ENCODE measurements around the gene LRP1B. TPM values are rescaled to one million over a fixed set of nuclear protein-coding genes. Genes with fewer than 3 reads are reported as not detected.

LRP1B gene
- total RNA-seq, 2 donors from 2014 or later, result 0.02 TPM; not detected in 1

GRCh38 chr2:141957321-141957720 lies 173.5 kb downstream of the LRP1B start:
- Mint-ChIP-seq H3K27me3 (no peaks in the 10 kb centered on the region), H3K4me1 (no peaks in the 10 kb centered on the region), H3K36me3 (ENCODE audit: low read depth) (no peaks in the 10 kb centered on the region), H3K4me3 (no peak overlapping the region), H3K27ac (no peak overlapping the region)
- H3K9me3 ChIP-seq (ENCODE audit: control insufficient read depth, low read length, poor library complexity, severe bottlenecking), result no peaks in the 10 kb centered on the region
- ATAC-seq (no peak), DNase-seq (no peak)

GRCh38 chr2:141947396-141948114 lies 183.3 kb downstream of the LRP1B start:
- Mint-ChIP-seq H3K4me3 (no peak overlapping the region), H3K27me3 (no peaks in the 10 kb centered on the region), H3K4me1 (no peaks in the 10 kb centered on the region), H3K27ac (no peak overlapping the region), H3K36me3 (ENCODE audit: low read depth) (no peaks in the 10 kb centered on the region)
- ATAC-seq, result no peak
- no peak for DNase-seq
- no peaks in the 10 kb centered on the region for H3K9me3 ChIP-seq (ENCODE audit: control insufficient read depth, low read length, poor library complexity, severe bottlenecking)

- H3K4me3 Mint-ChIP-seq, result no peak overlapping the region
- H3K27me3 Mint-ChIP-seq, result no peaks in the 10 kb centered on the region
- ATAC-seq (no peak), DNase-seq (no peak)
- no peaks in the 10 kb centered on the region for H3K9me3 ChIP-seq (ENCODE audit: control insufficient read depth, low read length, poor library complexity, severe bottlenecking)
- no peaks in the 10 kb centered on the region for H3K36me3 Mint-ChIP-seq (ENCODE audit: low read depth)
- H3K27ac Mint-ChIP-seq, result no peak overlapping the region
- H3K4me1 Mint-ChIP-seq, result no peaks in the 10 kb centered on the region
Measured at GRCh38 chr2:141946016-141946415, 184.8 kb downstream of the LRP1B start.

DNA sequence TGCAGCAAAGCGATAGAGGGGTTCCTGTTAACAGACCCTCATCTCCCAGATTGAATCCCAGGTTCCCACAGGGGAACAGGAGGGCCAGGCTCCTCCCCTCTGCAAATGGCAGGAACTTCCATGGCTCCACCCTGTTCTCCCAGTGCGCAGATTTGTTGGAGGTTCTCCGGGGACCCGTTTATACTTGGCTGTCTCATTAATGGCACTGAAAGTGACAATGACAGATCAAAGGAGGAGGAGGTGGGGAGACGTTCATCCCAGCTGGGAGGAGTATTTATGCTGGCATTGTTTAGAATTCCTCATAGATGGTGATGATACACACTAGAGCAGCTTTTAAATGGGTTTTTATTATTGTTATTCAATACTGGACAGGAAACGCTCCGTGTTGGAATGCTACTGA lies 186.9 kb downstream of the LRP1B start:
- H3K36me3 Mint-ChIP-seq (ENCODE audit: low read depth), result no peaks in the 10 kb centered on the region
- DNase-seq (no peak), ATAC-seq (no peak)
- no peaks in the 10 kb centered on the region for H3K27me3 Mint-ChIP-seq
- no peaks in the 10 kb centered on the region for H3K4me1 Mint-ChIP-seq
- no peak overlapping the region for H3K27ac Mint-ChIP-seq
- no peak overlapping the region for H3K4me3 Mint-ChIP-seq
- no peaks in the 10 kb centered on the region for H3K9me3 ChIP-seq (ENCODE audit: control insufficient read depth, low read length, poor library complexity, severe bottlenecking)

GRCh38 chr2:141942006-141942789 lies 188.6 kb downstream of the LRP1B start:
- ATAC-seq (no peak), DNase-seq (no peak)
- Mint-ChIP-seq H3K27me3 (no peaks in the 10 kb centered on the region), H3K4me1 (no peaks in the 10 kb centered on the region), H3K36me3 (ENCODE audit: low read depth) (no peaks in the 10 kb centered on the region), H3K4me3 (no peak overlapping the region), H3K27ac (no peak overlapping the region)
- H3K9me3 ChIP-seq (ENCODE audit: control insufficient read depth, low read length, poor library complexity, severe bottlenecking), result no peaks in the 10 kb centered on the region

DNA sequence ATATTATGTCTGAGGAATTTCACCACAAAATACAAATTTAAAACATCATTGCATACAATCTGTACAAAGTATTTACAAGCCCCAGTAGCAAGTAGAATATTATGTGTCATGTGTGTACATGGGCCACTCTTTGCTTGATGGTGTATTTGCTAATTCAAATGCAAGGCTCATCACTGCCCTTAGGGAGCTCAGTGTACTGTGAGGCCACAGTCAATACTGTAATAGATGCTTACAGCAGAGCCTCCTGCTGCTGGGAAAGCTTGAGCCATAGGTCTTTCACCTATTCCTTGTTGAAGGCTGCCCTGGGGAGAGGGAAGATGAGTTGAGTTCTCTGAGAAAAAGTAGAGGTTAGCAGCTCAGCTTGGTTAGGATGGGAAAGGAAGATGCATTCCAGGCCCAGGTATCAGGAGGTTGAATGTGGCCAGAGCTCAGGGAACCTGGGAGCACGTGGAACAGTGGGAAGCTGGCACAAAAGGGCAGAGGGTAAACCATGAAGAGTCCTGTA lies 189.6 kb downstream of the LRP1B start:
- H3K9me3 ChIP-seq (ENCODE audit: control insufficient read depth, low read length, poor library complexity, severe bottlenecking), result no peaks in the 10 kb centered on the region
- H3K36me3 Mint-ChIP-seq (ENCODE audit: low read depth), result no peaks in the 10 kb centered on the region
- no peak overlapping the region for H3K27ac Mint-ChIP-seq
- H3K27me3 Mint-ChIP-seq, result no peaks in the 10 kb centered on the region
- DNase-seq, result no peak
- no peak overlapping the region for H3K4me3 Mint-ChIP-seq
- ATAC-seq, result no peak
- no peaks in the 10 kb centered on the region for H3K4me1 Mint-ChIP-seq

DNA sequence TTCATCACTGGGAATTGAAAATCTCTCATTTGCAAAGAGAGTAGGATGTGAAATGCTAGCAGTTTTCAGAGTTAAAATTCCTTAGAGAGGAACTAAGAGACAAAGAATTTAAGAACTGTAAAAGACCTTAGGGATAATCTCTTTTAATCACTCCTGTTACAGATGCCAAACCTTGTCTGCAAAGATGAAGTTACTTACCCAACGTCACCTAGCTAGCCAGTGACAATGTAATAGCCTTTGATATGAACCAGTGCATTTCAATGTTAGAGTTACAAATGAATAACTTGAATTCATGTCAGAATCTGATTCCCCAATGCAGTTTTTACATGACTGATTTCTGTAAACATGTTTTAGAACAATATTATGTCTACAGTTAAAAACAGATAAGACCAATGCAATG lies 190.1 kb downstream of the LRP1B start:
- ATAC-seq (no peak), DNase-seq (no peak)
- no peaks in the 10 kb centered on the region for H3K36me3 Mint-ChIP-seq (ENCODE audit: low read depth)
- no peaks in the 10 kb centered on the region for H3K4me1 Mint-ChIP-seq
- H3K4me3 Mint-ChIP-seq, result no peak overlapping the region
- no peaks in the 10 kb centered on the region for H3K27me3 Mint-ChIP-seq
- H3K27ac Mint-ChIP-seq, result no peak overlapping the region
- no peaks in the 10 kb centered on the region for H3K9me3 ChIP-seq (ENCODE audit: control insufficient read depth, low read length, poor library complexity, severe bottlenecking)

GRCh38 chr2:141933226-141933625 lies 197.6 kb downstream of the LRP1B start:
- no peak overlapping the region for H3K4me3 Mint-ChIP-seq
- H3K27me3 Mint-ChIP-seq, result no peaks in the 10 kb centered on the region
- no peaks in the 10 kb centered on the region for H3K36me3 Mint-ChIP-seq (ENCODE audit: low read depth)
- H3K4me1 Mint-ChIP-seq, result no peaks in the 10 kb centered on the region
- no peak overlapping the region for H3K27ac Mint-ChIP-seq
- H3K9me3 ChIP-seq (ENCODE audit: control insufficient read depth, low read length, poor library complexity, severe bottlenecking), result no peaks in the 10 kb centered on the region
- DNase-seq (no peak), ATAC-seq (no peak)

DNA sequence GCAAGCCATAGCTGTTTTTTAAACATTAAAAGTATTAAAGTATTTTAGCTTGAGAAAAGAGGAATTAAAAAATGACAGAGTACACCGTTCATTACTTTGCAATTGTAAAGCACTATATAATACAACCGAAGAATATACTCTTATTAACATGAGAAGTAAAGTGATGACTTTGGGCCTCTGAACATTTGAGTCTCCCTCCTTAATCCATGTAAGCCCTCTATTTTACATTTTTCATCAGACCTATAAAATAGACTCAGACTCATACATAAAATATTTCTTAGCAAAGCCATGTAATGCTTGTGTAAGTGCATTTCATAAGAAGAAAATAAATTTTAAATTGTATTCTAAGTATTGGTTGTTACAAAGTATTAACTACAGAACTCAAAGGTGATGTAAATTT lies 198.6 kb downstream of the LRP1B start:
- H3K4me3 Mint-ChIP-seq, result no peak overlapping the region

DNA sequence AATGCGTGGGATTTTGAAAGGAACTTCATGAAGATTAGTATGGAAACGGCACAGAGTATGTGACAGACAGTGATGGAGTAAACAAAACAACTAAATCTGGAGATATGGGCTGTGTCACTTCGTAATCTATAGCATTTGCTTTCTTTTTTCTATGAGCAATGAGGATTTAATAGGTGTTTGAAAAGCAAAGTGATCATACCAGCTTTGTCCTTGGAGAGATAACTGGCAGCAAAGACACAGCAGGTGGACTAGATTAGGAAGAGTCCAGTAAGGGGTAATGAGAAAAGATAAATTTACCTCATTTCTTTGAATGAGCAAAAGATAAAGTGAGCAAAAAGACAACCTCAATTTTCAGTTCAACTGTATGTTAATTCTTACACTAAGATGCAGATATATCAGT lies 199.0 kb downstream of the LRP1B start:
- no peaks in the 10 kb centered on the region for H3K9me3 ChIP-seq (ENCODE audit: control insufficient read depth, low read length, poor library complexity, severe bottlenecking)
- Mint-ChIP-seq H3K4me3 (no peak overlapping the region), H3K4me1 (no peaks in the 10 kb centered on the region), H3K27ac (no peak overlapping the region), H3K36me3 (ENCODE audit: low read depth) (no peaks in the 10 kb centered on the region), H3K27me3 (no peaks in the 10 kb centered on the region)
- no peak for DNase-seq
- ATAC-seq, result no peak

More for the DNA sequence above, 198.6 kb downstream of the LRP1B start:
- ATAC-seq (no peak), DNase-seq (no peak)
- no peaks in the 10 kb centered on the region for H3K4me1 Mint-ChIP-seq
- H3K27ac Mint-ChIP-seq, result no peak overlapping the region
- no peaks in the 10 kb centered on the region for H3K36me3 Mint-ChIP-seq (ENCODE audit: low read depth)
- no peaks in the 10 kb centered on the region for H3K27me3 Mint-ChIP-seq
- H3K9me3 ChIP-seq (ENCODE audit: control insufficient read depth, low read length, poor library complexity, severe bottlenecking), result no peaks in the 10 kb centered on the region

GRCh38 chr2:141930803-141931202 lies 200.0 kb downstream of the LRP1B start:
- Mint-ChIP-seq H3K27ac (no peak overlapping the region), H3K4me1 (no peaks in the 10 kb centered on the region), H3K4me3 (no peak overlapping the region), H3K36me3 (ENCODE audit: low read depth) (no peaks in the 10 kb centered on the region), H3K27me3 (no peaks in the 10 kb centered on the region)
- ATAC-seq (no peak), DNase-seq (no peak)
- no peaks in the 10 kb centered on the region for H3K9me3 ChIP-seq (ENCODE audit: control insufficient read depth, low read length, poor library complexity, severe bottlenecking)

GRCh38 chr2:141929331-141930252 lies 201.2 kb downstream of the LRP1B start:
- Mint-ChIP-seq H3K27ac (no peak overlapping the region), H3K36me3 (ENCODE audit: low read depth) (no peaks in the 10 kb centered on the region), H3K4me1 (no peaks in the 10 kb centered on the region), H3K4me3 (no peak overlapping the region), H3K27me3 (no peaks in the 10 kb centered on the region)
- DNase-seq (no peak), ATAC-seq (no peak)
- no peaks in the 10 kb centered on the region for H3K9me3 ChIP-seq (ENCODE audit: control insufficient read depth, low read length, poor library complexity, severe bottlenecking)

DNA sequence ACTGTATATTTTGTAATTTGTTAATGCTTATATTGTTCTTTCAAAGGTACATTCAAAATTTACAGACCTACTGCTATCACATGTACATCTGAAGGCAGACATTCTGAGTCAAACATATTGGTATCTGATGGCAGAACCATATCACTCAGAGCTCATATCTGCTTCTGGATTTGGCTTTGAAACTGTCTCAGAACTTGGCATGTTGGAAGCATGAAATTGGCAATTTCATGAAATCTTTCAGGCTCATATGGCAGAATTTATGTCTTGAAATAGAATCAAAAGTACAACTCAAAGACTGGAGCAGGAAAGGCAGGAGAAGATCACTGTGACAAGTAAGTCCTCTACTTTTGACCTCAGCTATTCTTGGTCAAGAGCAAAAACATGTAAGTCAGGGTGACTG lies 202.3 kb downstream of the LRP1B start:
- Mint-ChIP-seq H3K4me1 (no peaks in the 10 kb centered on the region), H3K36me3 (ENCODE audit: low read depth) (no peaks in the 10 kb centered on the region), H3K27ac (no peak overlapping the region), H3K27me3 (no peaks in the 10 kb centered on the region), H3K4me3 (no peak overlapping the region)
- no peak for ATAC-seq
- no peak for DNase-seq
- H3K9me3 ChIP-seq (ENCODE audit: control insufficient read depth, low read length, poor library complexity, severe bottlenecking), result no peaks in the 10 kb centered on the region

Measured in T-helper 17 cell (primary cell).